SK-N-SH (cell line): ENCODE results near the gene CSNK1G3. TPM values are rescaled to one million over a fixed set of nuclear protein-coding genes. Genes with fewer than 3 reads are reported as not detected.

Experiments used
- polyA plus RNA-seq, 3 experiments: library from polyadenylated mRNA; depleted of rRNA; stranded (reverse); fragments of >200 nt; gene quantifications; 2 replicates each; pipeline ENCODE4 v1.2.3, GENCODE V29; 2012

CSNK1G3 gene
- polyA plus RNA-seq, 1 of the 3 experiments (the other 2 are of a cell fraction), result 13.1 TPM

Other genes with a start within 250 kb of the CSNK1G3 start
- gene CEP120, start 88.8 kb upstream of the CSNK1G3 start, polyA plus RNA-seq (2012; rRNA removed), result 5.0 and 7.0 TPM in 2 replicates